A673 (cell line): ENCODE data around the gene HLCS.

Source experiments
- EZH2 ChIP-seq: fragments of 200-600 bp; sonication (generic); IDR thresholded peaks from 2 replicates; pipeline ENCODE4 v1.6.1; 2017; ENCODE audit warnings: borderline replicate concordance, low read depth, mild to moderate bottlenecking, mixed read lengths, antibody characterized with exemption, low read length; ENCODE audit not compliant: poor library complexity, severe bottlenecking
- TF ChIP-seq, protein P1 (sequence below): fragments of 300-800, 200-600 bp; sonication (generic); conservative IDR thresholded peaks from 2 replicates; pipeline ENCODE4 v1.5.1; 2017; ENCODE audit warnings: low read depth, mild to moderate bottlenecking, antibody characterized with exemption, low read length, moderate library complexity, mixed read lengths

- TF ChIP-seq, protein P1, sequence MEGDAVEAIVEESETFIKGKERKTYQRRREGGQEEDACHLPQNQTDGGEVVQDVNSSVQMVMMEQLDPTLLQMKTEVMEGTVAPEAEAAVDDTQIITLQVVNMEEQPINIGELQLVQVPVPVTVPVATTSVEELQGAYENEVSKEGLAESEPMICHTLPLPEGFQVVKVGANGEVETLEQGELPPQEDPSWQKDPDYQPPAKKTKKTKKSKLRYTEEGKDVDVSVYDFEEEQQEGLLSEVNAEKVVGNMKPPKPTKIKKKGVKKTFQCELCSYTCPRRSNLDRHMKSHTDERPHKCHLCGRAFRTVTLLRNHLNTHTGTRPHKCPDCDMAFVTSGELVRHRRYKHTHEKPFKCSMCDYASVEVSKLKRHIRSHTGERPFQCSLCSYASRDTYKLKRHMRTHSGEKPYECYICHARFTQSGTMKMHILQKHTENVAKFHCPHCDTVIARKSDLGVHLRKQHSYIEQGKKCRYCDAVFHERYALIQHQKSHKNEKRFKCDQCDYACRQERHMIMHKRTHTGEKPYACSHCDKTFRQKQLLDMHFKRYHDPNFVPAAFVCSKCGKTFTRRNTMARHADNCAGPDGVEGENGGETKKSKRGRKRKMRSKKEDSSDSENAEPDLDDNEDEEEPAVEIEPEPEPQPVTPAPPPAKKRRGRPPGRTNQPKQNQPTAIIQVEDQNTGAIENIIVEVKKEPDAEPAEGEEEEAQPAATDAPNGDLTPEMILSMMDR, result no peak
- TF ChIP-seq EZH2, result no peak
Observed at GRCh38 chr21:36792505-36792967, 173.9 kb downstream of the HLCS start.
